Measurements from ENCODE around the gene TOLLIP.

The TOLLIP gene

DNA sequence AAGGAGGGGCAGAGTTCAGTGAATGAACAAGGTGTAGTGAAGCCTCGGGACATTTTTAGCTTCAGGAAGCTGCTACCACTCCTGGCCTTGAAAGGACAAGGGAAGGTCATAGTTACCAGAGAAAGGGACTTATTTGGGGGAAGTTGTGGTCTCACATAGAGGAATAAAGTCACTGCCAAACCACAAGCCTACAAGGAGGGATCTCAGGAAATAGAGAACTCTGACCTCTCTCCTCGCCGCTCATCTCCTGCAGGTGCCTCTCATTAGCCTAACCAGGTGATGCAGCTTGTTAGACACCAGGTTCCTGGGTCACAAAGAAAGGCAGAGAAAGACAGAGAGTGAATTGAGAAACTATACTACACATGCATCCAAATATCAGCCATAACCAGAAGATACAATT lies 14.3 kb upstream of the TOLLIP start:
- DNase-seq (ENCODE audit: insufficient read length, low spot score) (no peak), FAIRE-seq (no peak)
- no peak for TF ChIP-seq POU2F2 (IDR thresholded peaks at IDR 0.05; ENCODE audit: low read depth, low read length)
- TF ChIP-seq PAX5 (IDR thresholded peaks at IDR 0.05; ENCODE audit: insufficient read depth, low read length, severe bottlenecking) = no peak
- TF ChIP-seq SPI1 (IDR thresholded peaks at IDR 0.05; ENCODE audit: low read depth, low read length) = no peak
- no peak for TF ChIP-seq TAF1 (IDR thresholded peaks at IDR 0.05; ENCODE audit: low read depth, low read length)
- TF ChIP-seq POLR2A (IDR thresholded peaks at IDR 0.05; ENCODE audit: low read depth, low read length) = no peak
- no peak for TF ChIP-seq POLR2AphosphoS5 (IDR thresholded peaks at IDR 0.05; ENCODE audit: low read depth, low read length)

DNA sequence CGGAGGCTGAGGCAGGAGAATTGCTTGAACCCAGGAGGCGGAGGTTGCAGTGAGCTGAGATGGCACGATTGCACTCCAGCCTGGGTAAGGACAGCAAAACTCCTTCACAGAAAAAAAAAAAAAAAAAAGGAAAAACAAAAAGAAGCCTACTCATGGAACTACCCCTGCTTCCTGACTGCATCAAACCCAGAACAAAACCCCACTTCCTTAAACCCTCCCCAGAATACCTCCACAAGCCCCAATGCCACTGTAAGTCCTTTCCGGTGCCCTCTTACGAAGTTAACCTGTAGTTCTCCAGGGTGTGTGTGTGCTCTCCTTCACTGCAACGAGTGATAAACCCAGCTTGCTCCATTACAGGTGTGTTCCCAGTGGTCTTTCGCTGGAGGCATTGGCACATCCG lies 8.6 kb upstream of the TOLLIP start:
- FAIRE-seq = no peak
- DNase-seq (ENCODE audit: insufficient read length, low spot score) = no peak
- TF ChIP-seq SPI1 (IDR thresholded peaks at IDR 0.05; ENCODE audit: low read depth, low read length) (no peak), PAX5 (IDR thresholded peaks at IDR 0.05; ENCODE audit: insufficient read depth, low read length, severe bottlenecking) (no peak), POLR2A (IDR thresholded peaks at IDR 0.05; ENCODE audit: low read depth, low read length) (no peak), POLR2AphosphoS5 (IDR thresholded peaks at IDR 0.05; ENCODE audit: low read depth, low read length) (no peak), POU2F2 (IDR thresholded peaks at IDR 0.05; ENCODE audit: low read depth, low read length) (no peak), TAF1 (IDR thresholded peaks at IDR 0.05; ENCODE audit: low read depth, low read length) (no peak)

DNA sequence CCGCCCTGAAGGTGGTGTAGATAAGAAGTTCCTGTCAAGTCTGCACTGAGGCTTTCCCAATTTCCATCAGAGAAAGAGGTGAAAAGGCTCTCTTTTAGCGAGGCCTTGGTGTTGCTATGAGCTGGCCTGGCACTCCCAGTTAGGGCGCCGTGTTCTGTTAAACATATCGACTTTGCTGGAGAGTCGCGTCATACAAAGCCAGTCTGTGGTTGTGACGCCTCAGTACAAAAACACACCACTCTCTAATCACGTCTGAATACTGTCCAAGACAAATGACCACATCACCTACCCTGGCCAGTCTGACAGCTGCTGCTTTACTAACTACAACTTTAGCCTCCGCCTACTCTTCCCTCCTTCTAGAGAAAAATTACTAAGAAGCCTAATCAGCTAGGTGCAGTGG lies 8.0 kb upstream of the TOLLIP start:
- DNase-seq (ENCODE audit: insufficient read length, low spot score) = no peak
- FAIRE-seq = no peak
- TF ChIP-seq POLR2A (IDR thresholded peaks at IDR 0.05; ENCODE audit: low read depth, low read length) (no peak), SPI1 (IDR thresholded peaks at IDR 0.05; ENCODE audit: low read depth, low read length) (no peak)

GRCh38 chr11:1310772-1311468 lies 1.5 kb upstream of the TOLLIP start:
- peak; percentile 56 for FAIRE-seq
- TF ChIP-seq TAF1 (IDR thresholded peaks at IDR 0.05; ENCODE audit: low read depth, low read length) (no peak), POLR2A (IDR thresholded peaks at IDR 0.05; ENCODE audit: low read depth, low read length) (no peak), SPI1 (IDR thresholded peaks at IDR 0.05; ENCODE audit: low read depth, low read length) (peak; percentile 18; the same call in 1 of the 2 replicates), POLR2AphosphoS5 (IDR thresholded peaks at IDR 0.05; ENCODE audit: low read depth, low read length) (no peak)
- DNase-seq (ENCODE audit: insufficient read length, low spot score) = no peak

DNA sequence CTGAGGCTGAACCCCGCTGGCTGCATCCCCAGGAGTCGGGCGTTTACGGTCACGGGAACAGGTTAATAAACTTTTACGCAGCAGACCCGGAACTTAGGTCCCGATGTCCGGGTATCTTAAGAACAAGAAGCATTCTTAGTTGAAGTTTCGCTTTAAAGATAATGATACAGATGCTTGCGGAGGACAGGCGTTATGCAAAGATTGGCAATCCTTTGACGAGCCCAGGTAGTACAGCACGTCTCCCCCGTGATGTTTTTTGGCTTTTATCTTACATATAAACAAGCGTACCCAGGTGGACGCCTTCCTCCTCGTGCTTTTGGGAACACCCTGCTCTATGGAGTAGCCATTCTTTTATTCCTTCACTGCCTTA lies 871 bp upstream of the TOLLIP start:
- FAIRE-seq (no peak), DNase-seq (ENCODE audit: insufficient read length, low spot score) (no peak)
- no peak for TF ChIP-seq TAF1 (IDR thresholded peaks at IDR 0.05; ENCODE audit: low read depth, low read length)
- no peak for TF ChIP-seq POU2F2 (IDR thresholded peaks at IDR 0.05; ENCODE audit: low read depth, low read length)
- TF ChIP-seq SPI1 (IDR thresholded peaks at IDR 0.05; ENCODE audit: low read depth, low read length) = no peak
- no peak for TF ChIP-seq PAX5 (IDR thresholded peaks at IDR 0.05; ENCODE audit: insufficient read depth, low read length, severe bottlenecking)
- no peak for TF ChIP-seq POLR2A (IDR thresholded peaks at IDR 0.05; ENCODE audit: low read depth, low read length)
- TF ChIP-seq POLR2AphosphoS5 (IDR thresholded peaks at IDR 0.05; ENCODE audit: low read depth, low read length) = no peak

GRCh38 chr11:1308743-1309497 lies 512 bp downstream of the TOLLIP start:
- DNase-seq (ENCODE audit: insufficient read length, low spot score) (no peak), FAIRE-seq (peak; percentile 16)
- TF ChIP-seq TAF1 (IDR thresholded peaks at IDR 0.05; ENCODE audit: low read depth, low read length) (no peak), POU2F2 (IDR thresholded peaks at IDR 0.05; ENCODE audit: low read depth, low read length) (no peak), SPI1 (IDR thresholded peaks at IDR 0.05; ENCODE audit: low read depth, low read length) (no peak), PAX5 (IDR thresholded peaks at IDR 0.05; ENCODE audit: insufficient read depth, low read length, severe bottlenecking) (no peak), POLR2A (IDR thresholded peaks at IDR 0.05; ENCODE audit: low read depth, low read length) (no peak), POLR2AphosphoS5 (IDR thresholded peaks at IDR 0.05; ENCODE audit: low read depth, low read length) (no peak)

DNA sequence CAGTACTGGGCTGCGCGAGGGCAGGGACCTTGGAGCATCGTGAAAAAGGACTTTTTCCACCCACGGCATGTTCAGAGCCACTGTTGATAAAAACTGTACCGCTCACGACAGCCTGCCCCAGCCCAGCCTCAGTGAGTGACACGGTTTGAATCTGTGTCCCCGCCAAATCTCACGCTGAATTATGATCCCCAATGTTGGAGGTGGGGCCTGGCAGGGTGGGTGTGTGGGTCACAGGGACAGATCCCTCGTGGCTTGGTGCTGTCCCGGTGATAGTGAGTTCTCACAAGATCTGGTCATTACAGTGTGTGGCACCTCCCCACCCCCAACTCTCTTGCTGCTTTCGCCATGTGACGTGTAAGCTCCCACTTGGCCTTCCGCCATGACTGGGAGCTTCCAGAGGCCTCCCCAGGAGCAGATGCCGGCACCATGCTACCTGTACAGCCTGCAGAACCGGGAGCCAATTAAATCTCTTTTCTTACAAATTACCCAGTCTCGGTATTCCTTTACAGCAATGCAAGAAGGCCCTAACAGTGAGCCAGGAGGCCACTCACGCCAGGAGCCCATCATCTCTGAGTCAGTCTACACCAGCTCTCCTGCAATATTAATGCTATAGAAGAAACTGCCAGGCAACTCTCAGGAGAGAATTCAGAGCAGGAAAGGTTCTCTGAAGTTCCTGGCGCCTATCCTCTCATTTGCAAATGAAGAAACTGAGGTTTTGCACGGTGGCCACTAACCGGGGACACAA lies 1.3 kb downstream of the TOLLIP start:
- DNase-seq (ENCODE audit: insufficient read length, low spot score) (no peak), FAIRE-seq (no peak)
- TF ChIP-seq SPI1 (IDR thresholded peaks at IDR 0.05; ENCODE audit: low read depth, low read length) = no peak
- TF ChIP-seq POLR2A (IDR thresholded peaks at IDR 0.05; ENCODE audit: low read depth, low read length) = no peak
- no peak for TF ChIP-seq TAF1 (IDR thresholded peaks at IDR 0.05; ENCODE audit: low read depth, low read length)
- no peak for TF ChIP-seq POLR2AphosphoS5 (IDR thresholded peaks at IDR 0.05; ENCODE audit: low read depth, low read length)
- no peak for TF ChIP-seq PAX5 (IDR thresholded peaks at IDR 0.05; ENCODE audit: insufficient read depth, low read length, severe bottlenecking)
- no peak for TF ChIP-seq POU2F2 (IDR thresholded peaks at IDR 0.05; ENCODE audit: low read depth, low read length)

DNA sequence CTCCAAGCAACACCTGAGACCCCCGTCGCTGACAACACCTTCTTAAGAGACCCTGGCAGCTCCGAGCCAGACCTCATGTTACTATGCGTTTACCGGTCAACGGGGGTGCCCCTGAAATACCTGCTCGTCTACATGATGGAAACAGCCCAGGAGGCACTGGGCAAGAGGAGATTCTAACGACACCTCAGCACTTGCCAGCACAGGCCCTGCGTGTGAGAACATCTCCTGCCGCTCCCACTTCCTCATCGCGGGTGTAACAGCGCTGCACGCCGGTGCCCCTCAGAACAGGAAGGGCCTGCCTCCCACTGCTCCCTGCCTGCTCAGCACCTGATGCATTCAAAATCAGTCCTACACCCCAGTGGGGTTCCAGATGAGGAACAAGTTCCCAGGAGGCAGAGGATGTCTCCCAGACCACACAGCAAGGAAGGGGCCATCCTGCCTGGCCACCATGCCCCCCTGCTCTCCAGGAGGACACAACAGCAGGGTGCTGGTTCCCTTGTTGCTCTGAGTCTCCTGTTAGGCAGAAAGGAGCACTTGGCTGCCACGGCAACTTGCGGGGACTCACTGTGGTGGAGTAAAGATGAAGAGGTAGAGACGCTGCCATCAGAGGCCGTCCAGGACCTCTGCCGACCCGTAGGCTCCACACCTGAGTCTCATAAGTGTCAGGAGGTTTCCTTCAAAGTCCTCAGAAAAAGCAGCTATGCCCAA lies 2.1 kb downstream of the TOLLIP start:
- DNase-seq (ENCODE audit: insufficient read length, low spot score) (peak; percentile 28), FAIRE-seq (peak; percentile 91)
- TF ChIP-seq POU2F2 (IDR thresholded peaks at IDR 0.05; ENCODE audit: low read depth, low read length) (no peak), TAF1 (IDR thresholded peaks at IDR 0.05; ENCODE audit: low read depth, low read length) (no peak), SPI1 (IDR thresholded peaks at IDR 0.05; ENCODE audit: low read depth, low read length) (peak; percentile 86)

All from GM12891 (cell line).